Measurements from ENCODE around the gene TAS2R60. TPM values are rescaled to one million over a fixed set of nuclear protein-coding genes. Genes with fewer than 3 reads are reported as not detected.
A peak's percentile ranks its signal among the peaks of the same experiment; 100 is the strongest.
"Not testable (repeated sequence)": the region's sequence is repeated elsewhere in the genome, so short reads cannot be mapped to it uniquely, and the experiment has no call there.

The TAS2R60 gene
- total RNA-seq, 1 donor from 2014 or later: 0.38 TPM

DNA sequence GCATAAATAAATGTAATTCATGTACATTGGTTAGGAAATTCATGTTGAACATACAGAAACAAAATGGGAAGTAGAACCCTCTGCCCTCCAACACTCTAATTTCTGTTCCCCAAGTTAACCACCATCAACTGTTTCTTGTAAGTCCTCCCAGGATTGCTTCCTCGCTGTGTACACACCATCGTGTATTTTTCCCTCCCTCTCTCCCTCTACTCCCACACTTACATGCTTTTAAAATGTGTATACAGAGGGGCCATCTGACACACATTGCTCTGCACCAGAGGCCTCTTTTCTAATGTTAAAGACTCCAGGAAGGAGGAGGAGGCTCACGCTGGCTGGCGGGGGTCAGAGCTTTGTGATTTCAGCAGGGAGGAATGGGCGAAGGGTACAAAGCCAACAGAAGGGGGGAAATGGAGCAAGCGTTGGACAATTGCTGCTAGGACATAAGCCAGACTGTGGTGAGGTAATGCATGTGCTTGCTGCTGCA lies 32.7 kb upstream of the TAS2R60 start:
- no peak for ATAC-seq

DNA sequence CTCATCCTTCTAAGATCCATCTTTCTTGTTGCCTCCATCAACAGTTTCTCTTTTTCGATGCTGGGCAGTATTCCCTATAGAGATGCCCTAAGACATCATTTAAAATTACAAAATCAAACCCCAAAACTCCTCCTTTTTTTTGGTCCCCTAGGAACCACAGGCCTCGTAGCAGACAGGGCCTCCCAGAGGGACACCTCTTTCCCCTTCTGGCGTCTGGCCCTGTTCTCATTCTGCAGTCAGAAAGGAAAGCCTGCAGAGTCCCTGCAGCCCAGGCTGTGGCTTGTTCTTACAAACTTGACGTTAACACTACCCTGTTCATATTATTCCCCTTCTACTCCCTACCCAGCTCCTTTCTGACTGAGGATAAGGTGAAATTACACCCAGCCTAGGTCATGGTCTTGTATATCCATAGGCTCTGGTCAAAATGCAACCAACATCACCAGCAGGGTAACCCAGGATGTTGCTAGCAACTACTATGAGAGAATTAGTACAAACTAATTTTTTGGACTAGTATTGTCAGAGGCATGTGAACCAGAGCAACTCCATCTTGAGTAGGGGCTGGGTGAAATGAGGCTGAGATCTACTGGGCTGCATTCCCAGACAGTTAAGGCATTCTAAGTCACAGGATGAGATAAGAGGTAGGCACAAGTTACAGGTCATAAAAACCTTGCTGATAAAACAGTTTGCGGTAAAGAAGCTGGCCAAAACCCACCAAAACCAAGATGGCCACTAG lies 31.1 kb upstream of the TAS2R60 start:
- no peak for DNase-seq (ENCODE audit: low spot score)
- ATAC-seq: no peak

More for the DNA sequence above, 32.7 kb upstream of the TAS2R60 start:
- no peak for DNase-seq (ENCODE audit: low spot score)

DNA sequence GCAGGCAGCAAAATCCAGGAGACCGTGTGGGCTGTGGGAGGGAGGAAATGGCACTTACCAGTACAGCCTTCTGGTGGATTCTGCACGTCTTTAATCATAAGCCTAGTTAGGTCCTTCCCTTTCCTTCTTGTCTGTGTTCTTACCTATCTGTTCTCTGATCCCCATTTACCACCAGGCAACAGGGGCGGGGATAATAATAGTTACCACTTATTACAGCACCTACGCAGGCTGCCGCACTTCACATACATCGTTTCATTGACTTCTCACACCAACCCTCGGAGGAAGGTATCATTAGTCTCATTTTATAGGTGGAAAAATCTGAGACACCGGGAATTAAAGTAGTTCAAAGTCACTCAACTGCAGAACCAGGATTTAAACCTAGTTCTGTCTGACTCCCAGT lies 30.1 kb upstream of the TAS2R60 start:
- ATAC-seq (no peak), DNase-seq (ENCODE audit: low spot score) (no peak)

DNA sequence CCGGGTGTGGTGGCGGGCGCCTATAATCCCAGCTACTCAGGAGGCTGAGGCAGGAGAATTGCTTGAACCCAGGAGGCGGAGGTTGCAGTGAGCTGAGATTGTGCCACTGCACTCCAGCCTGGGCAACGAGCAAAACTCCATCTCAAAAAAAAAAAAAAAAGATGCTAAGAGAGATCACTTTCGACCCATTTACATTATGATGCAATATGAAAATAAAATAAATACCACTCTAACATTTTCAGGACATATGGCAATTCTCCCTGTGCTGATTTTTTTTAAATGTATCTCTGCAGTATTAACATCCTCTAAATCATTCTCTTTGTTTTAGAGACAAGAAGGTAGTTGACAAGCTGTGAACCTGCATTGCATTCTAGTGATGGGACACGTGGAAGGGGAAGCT lies 28.0 kb upstream of the TAS2R60 start:
- not testable (repeated sequence) for DNase-seq (ENCODE audit: low spot score); ATAC-seq

DNA sequence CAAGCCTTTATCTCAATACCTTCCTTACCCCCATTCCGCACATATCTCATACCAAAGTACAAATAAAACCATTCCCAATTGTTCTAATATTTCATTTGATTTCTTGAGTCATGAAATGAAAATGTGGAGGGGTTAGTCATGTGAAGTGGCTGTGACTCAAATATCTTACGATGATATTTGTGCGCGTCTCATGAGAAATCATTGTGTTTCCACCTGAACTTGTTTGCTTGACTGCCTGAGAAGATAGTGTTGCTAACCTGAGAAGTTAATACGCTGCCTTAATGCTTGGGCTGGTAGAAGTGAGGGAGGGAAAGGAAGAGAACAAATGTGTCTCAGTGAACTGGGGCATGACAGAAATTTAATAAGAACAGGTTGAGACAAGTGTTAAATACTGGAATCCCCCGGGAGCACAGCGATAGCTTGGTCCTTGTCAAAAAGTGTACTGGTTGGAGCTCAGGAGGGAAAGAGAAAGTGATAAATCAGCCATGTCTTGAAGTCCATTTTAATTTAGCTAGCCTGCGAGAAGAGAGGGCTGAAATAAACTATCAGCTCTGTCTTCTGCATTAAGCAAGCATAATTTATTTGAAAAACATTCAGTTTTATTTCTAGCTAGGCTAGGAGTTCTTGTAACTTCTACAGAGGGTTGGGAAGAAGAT lies 27.4 kb upstream of the TAS2R60 start:
- DNase-seq (ENCODE audit: low spot score): no peak
- ATAC-seq: no peak

DNA sequence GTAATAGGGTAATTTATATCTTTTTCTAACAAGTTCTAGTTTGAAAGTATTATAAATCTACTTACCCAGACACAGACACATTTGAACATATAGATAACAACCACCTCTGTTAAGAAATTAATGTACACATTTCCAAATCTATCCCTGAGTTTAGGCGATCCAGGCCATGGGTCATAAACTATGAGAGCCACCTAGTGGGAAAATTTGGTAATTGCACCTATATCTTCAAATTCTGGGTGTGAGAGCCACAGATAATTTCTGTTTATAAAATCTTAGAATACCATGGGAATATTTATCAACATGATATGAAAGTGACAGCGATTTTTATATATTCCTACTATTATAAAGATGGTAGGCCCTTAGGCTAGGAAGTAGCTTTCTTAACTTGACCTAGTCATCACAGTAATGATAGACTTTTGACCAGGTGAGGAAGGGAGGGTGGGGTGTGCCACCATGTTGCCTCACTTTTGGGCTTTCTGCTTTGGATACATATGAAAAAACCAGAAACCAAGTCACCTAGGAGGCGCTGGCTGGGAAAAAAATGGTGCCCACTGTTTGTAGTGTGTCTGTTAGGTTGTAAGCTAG lies 26.6 kb upstream of the TAS2R60 start:
- no peak for DNase-seq (ENCODE audit: low spot score)
- peak; percentile 86 for ATAC-seq

- no peak for ATAC-seq
- no peak for DNase-seq (ENCODE audit: low spot score)
Observed at GRCh38 chr7:143417734-143418383, 25.4 kb upstream of the TAS2R60 start.

DNA sequence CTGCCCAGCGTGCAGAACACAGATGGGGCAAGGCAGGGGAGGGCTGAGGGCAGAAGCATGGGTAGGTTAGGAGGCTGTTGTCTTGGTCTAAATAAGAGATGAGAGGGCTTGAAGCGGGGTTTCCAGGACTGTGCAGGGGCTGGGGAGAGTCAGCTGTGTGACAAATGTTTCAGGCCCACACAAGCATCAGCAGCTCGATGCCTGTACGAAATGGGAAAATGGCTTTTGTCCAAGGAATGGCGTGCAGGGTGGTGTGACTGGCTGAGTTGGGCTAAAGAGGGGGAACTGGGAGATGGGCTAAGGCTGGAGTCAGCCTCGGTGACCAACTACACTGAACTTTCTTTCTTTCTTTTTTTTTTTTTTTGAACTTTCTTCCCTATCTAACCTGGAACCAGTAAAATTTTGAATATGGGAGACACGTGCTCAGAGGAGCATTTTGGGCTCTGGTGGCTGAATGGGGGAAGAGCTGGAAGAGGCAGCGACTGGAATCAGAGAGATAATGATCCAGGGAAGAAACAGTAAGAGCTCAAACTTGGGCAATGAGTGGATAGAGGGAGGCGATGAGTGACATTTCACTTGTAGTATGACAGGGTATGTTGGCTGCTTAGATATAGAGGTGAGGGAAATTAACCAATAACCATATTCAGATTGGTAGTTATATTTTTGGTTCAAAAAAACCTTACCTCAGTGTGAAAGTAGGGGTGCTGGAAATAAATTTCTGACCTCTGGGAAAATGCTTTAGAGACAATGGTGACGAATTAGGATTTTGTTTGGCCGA lies 24.4 kb upstream of the TAS2R60 start:
- DNase-seq (ENCODE audit: low spot score) (no peak), ATAC-seq (no peak)

DNA sequence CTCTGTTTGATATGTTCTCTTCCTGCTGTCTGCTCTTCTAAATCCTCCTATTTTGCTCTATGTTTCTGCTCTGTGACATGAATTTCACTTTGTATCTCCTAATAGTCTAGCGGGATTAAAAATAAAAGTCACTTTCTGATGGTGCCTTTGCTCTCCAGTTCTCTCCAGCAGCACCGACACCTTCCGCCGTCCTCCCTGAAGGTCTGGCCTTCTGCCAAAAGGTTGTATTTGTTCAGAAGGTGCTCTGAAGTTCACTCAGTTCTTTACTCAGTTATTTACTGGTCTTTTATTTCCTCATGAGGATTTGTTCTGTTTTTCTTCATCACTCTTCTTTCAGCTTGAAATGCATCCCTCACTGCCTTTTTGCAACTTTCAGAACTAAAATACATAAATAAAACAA lies 23.4 kb upstream of the TAS2R60 start:
- no peak for DNase-seq (ENCODE audit: low spot score)
- ATAC-seq: peak; percentile 53

GRCh38 chr7:143420624-143421023 lies 22.6 kb upstream of the TAS2R60 start:
- not testable (repeated sequence) for ATAC-seq

DNA sequence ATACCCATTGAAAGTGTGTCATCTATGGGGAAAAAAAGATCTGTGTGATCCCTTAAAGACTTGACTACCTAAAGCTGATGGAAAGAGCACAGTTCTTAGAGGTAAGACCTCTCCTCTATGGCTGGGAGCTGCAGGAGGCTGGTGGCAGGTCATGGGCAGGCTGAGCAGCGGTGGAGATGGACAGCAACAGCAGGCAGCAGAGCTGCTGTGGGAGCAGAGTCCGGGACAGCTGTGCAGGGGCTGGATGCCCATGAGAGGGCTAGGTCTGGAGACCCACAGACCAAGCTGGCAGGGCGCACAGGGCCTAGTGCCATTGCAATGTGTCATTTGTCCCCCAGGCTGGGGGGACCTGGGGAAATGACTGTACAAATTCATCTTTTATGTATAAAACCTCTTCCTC lies 21.2 kb upstream of the TAS2R60 start:
- ATAC-seq: peak; percentile 28
- DNase-seq (ENCODE audit: low spot score): no peak

More at GRCh38 chr7:143420624-143421023, 22.6 kb upstream of the TAS2R60 start:
- DNase-seq (ENCODE audit: low spot score): not testable (repeated sequence)

- not testable (repeated sequence) for ATAC-seq; DNase-seq (ENCODE audit: low spot score)
Observed at GRCh38 chr7:143424476-143424875, 18.8 kb upstream of the TAS2R60 start.

DNA sequence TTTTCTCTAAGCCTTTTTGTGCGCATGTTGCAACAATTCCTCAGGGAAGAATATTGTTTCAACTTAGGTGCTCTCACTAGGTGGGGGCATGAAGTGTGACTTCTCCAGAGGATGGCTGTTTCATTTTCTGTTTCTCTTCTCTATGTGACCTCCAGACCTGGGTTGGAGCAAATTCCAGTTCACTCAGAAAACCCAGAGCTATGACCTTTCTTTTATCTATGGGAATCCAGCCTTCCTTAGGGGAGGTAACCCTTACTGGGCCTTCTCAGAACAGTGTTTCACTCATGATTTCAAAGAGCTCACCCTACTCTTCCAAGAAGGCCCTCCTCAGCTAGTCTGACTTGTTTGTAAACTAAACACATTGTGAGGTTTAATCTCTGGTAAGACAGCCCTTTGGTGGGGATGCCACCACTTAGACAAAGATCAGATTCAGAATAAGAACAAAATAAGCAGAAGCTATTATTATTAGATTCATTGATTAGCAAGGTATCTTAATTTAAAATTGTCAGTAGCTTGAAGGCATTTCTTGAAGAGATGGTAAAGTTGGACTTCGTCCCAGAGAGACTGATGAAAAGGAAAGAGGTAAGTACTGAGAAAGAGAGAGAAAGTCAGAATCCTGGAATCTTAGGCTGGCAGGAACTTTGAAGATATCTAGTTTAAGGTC lies 16.6 kb upstream of the TAS2R60 start:
- ATAC-seq (peak; percentile 82), DNase-seq (ENCODE audit: low spot score) (no peak)

DNA sequence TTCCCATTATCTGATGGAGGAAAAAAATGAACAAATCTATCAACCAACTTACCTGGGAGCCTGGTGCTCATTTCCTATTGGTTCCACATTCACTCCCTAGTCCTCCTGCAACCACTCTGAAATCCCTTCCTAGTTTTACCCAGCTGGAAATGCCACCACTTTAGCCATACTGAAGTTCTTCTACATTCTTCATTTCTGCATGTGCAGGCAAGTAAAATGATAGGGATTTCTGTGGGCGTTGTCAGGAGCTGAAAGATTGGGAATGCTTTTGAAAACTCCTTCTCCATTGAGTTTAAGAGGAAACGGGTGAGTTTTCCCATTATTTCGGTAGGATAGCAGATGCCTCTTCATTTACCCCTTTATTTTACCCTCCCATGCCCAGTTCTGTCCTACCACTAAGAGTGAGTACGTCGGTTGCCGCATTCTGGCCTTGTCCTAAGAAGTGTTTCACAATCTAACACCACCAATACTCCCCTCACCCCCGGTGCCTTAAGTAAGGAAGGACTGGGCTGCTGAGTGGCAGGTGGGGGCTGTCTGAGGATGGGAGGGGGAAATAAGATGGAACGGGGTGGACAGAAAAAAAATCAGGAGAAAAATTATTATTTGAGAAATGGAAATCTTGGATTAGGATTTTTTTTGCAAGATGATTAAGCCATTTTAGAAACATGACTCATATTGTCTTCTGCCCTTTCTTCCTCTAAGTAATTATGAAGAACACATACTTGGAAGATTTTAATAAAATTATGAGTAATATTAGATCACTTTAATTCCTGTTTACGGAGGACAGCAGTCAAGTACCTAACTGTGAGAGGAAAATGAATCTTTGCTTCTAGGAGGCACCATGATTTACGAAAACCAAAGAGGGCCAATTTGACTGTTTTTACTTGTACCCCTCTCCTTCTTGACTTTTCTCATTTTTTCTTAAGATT lies 13.2 kb upstream of the TAS2R60 start:
- ATAC-seq: no peak
- DNase-seq (ENCODE audit: low spot score): no peak

GRCh38 chr7:143431109-143431508 lies 12.1 kb upstream of the TAS2R60 start:
- ATAC-seq (no peak), DNase-seq (ENCODE audit: low spot score) (no peak)

- ATAC-seq (no peak), DNase-seq (ENCODE audit: low spot score) (no peak)
Observed at GRCh38 chr7:143433759-143434158, 9.5 kb upstream of the TAS2R60 start.

- ATAC-seq (peak; percentile 82), DNase-seq (ENCODE audit: low spot score) (peak; percentile 96)
Observed at GRCh38 chr7:143434660-143435059, 8.6 kb upstream of the TAS2R60 start.

- no peak for DNase-seq (ENCODE audit: low spot score)
- ATAC-seq: no peak
Observed at GRCh38 chr7:143435266-143435665, 8.0 kb upstream of the TAS2R60 start.

Measured in left lobe of liver (tissue), 2 donors.